D341Med (cell line): ENCODE data around the gene UBXN2A.
"Not testable (repeated sequence)": the region's sequence is repeated elsewhere in the genome, so short reads cannot be mapped to it uniquely, and the experiment has no call there.

Source experiments
- DNase-seq: peaks from one replicate; pipeline ENCODE4 v3.0.0; 2012; ENCODE audit warnings: low spot score

UBXN2A gene

GRCh38 chr2:24011250-24012104 lies 71.2 kb downstream of the UBXN2A start:
- DNase-seq: no peak

GRCh38 chr2:24012521-24013188 lies 72.4 kb downstream of the UBXN2A start:
- no peak for DNase-seq

DNA sequence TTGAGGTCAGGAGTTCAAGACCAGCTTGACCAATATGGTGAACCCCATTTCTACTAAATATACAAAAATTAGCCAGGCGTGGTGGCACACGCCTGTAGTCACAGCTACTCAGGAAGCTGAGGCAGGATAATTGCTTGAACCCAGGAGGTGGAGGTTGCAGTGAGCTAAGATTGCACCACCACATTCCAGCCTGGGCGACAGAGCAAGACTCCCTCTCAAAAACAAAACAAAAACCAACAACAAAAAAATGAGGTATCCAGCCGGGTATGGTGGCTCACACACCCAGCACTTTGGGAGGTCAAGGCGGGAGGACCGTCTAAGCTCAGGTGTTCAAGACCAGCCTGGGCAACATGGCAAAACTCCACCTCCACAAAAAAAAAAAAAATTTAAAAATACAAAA lies 74.6 kb downstream of the UBXN2A start:
- not testable (repeated sequence) for DNase-seq

- no peak for DNase-seq
Measured at GRCh38 chr2:24015562-24016375, 75.5 kb downstream of the UBXN2A start.

GRCh38 chr2:24016376-24016761 lies 76.1 kb downstream of the UBXN2A start:
- DNase-seq: no peak

DNA sequence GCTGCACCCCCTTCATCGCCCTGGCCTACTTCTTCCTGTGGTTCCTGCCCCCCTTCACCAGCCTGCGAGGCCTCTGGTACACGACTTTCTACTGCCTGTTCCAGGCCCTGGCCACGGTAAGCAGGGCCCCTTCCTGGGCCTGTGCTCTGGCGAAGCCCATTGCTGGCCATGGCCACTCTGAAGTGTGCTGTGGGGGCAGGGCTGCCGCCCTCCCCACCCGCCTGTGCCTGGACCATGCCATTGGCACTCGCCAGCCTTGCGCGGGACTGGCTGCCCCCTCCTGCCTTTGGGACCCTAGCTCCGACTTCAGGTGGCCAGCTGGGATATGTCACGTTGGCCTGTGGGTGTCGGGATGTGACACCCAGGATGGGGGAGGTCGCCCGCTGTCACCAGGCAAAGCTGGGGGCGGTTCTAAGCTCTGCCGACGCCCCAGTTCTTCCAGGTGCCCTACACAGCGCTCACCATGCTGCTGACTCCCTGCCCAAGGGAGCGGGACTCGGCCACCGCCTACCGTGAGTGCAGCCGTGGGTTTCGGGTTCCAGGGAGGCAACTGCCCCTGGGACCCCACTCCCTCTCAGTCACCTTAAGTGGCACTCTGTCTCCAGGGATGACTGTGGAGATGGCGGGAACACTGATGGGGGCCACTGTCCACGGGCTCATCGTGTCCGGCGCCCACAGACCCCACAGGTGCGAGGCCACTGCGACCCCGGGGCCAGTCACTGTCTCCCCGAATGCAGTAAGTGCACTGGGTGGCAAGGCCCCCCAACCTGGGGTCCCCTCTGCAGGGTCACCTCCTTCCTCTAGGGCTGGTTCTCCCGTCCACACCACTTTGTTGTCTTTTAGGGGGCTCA lies 76.8 kb downstream of the UBXN2A start:
- DNase-seq: no peak

DNA sequence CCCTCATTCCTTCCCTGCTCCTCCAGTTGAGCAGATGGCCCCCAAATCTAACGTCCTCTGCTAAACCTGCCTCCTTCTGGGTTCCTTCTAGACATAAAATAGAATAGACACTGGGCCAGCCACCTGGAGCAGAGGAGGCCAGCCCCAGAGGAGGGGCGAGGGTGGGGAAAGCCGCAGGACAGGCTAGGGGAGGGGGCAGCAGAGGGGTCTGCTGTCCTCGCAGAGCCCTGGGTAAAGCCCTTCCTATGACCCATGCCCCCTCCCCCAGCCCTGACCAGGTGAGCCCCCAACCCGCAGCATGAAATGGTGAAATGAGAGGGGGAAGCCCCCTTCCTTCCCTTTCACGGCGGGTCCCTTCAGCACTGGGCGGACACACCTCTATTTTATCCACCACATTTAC lies 77.4 kb downstream of the UBXN2A start:
- no peak for DNase-seq

- DNase-seq: no peak
Measured at GRCh38 chr2:24018241-24018640, 78.0 kb downstream of the UBXN2A start.

GRCh38 chr2:24019729-24020128 lies 79.5 kb downstream of the UBXN2A start:
- no peak for DNase-seq

DNA sequence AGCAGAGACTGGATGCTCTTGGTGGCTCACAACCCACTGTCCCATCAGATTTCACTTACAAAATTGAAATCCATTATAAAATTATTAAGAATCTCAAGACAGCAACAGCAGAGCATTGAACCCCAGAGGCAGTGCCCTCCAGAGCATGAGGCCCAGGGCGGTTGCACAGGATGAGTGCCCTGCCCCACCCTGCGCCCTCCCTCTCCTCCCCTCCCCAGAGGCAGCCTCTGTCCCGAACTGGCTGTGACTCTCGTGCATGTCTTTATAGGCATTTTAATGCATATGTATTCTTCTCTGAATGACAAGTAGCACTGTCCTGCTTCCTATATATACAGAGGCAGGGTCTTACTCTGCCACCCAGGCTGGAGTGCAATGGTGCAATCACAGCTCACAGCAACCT lies 80.0 kb downstream of the UBXN2A start:
- DNase-seq: no peak

GRCh38 chr2:24021122-24021998 lies 81.1 kb downstream of the UBXN2A start:
- DNase-seq: peak; percentile 68

- no peak for DNase-seq
Measured at GRCh38 chr2:24022324-24022974, 82.2 kb downstream of the UBXN2A start.

- no peak for DNase-seq
Measured at GRCh38 chr2:24022975-24023575, 82.8 kb downstream of the UBXN2A start.

DNA sequence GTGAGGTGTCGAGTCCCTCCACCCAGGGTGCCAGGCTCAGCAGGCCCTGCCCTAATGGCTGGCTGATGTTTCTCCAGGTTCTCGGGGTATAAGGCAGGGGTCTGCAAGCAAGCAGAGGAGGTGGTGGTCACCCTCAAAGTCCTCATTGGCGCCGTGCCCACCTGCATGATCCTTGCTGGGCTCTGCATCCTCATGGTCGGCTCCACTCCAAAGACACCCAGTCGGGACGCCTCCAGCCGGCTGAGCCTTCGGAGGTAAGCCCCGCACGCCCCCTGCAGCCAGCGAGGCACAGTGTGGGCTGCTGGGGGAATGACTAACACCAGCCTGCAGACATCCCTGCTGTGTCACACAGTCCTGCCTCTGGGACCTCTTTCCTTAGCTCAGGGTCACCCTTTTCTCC lies 83.8 kb downstream of the UBXN2A start:
- DNase-seq: no peak

- DNase-seq: no peak
Measured at GRCh38 chr2:24024996-24025663, 84.9 kb downstream of the UBXN2A start.

GRCh38 chr2:24026233-24026632 lies 86.0 kb downstream of the UBXN2A start:
- no peak for DNase-seq

DNA sequence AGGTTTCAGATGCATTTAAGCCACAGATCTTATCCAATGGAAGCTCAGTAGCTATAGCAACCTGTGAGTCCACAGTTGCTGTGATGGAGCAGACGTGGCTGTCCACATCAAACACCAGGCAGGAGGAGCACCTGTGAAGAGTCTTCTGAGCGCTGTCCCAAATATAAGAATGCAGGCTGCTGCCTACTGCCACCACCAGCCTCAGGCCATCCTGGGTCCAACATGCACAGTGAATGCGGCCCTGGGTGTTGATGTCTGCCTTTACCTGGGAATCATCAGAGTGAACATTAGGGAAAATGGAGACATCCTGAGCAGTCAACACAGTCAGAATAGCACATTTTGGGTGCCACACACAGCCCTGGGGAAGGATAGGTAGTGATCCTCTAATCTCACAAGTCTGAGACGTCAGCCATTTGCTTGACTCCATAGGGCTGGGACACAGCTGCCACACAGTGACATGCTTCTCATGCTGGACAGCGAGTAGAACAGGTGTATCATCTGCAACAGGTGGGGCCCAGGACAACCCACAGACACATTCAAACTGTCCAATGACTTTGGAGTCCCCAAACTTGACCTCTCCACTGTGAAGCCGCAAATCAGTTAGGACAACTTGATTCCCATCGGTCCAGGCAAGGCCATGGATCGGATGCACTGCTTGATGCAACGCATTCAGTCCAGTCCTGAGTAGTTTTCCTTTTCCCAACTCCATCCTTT lies 98.7 kb downstream of the UBXN2A start:
- DNase-seq: no peak

- no peak for DNase-seq
Measured at GRCh38 chr2:24040511-24040910, 100.2 kb downstream of the UBXN2A start.

- not testable (repeated sequence) for DNase-seq
Measured at GRCh38 chr2:24043133-24043532, 102.9 kb downstream of the UBXN2A start.
